Measurements from ENCODE around the gene FMNL1.

FMNL1 gene

DNA sequence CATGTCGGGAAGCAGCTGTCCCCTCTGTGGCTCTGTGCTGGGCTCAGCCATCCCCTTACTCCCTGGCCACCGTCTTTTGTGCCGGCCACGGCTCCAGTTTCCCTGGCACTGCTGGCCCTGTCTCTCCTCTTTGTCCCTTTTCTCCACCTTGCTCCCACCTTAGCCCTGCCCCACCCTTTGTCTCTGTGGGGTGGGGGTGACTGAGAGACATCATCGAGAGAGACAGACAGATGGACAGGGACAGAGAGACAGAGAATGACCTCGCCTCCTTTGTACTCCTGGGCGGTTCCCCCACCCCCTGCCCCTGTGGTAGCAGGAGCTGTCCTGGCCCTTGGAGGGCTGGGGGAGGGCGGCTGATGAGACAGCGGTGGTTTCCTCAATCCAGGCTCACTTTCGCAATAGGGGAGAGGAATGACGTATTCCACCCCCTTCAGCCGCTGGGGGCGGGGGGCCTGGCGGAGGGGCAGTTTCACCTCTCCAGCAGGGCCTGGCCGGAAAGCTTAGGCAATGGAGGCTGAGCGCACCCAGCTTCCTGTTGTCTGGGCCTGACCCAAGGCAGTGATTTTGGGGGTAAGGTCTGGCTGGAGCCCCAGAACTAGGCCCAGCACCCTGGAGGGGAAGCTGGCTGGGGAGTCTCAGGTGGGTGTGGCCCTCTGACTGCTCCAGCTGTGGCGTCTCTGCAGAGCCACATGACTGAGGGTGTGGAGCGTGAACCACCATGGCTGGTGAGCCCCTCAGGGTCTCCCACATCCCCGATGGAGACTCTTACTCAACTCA is 7.3 kb downstream of the FMNL1 start:
- peaks cover 30% of the 10 kb centered on the region for H3K27me3 Mint-ChIP-seq (ENCODE audit: low read depth, poor library complexity)
- no peak for TF ChIP-seq CTCF (IDR thresholded peaks at IDR 0.05)

GRCh38 chr17:45229681-45230409 is 8.2 kb downstream of the FMNL1 start:
- no peaks in the 10 kb centered on the region for H3K9me3 Mint-ChIP-seq
- H3K27ac Mint-ChIP-seq = no peak overlapping the region

More for the DNA sequence above, 7.3 kb downstream of the FMNL1 start:
- H3K9me3 Mint-ChIP-seq = no peaks in the 10 kb centered on the region
- peaks cover 22% of the 10 kb centered on the region for H3K4me1 Mint-ChIP-seq
- peak; percentile 36 for DNase-seq
- no peak overlapping the region for H3K27ac Mint-ChIP-seq
- no peaks in the 10 kb centered on the region for H3K36me3 Mint-ChIP-seq (ENCODE audit: low read depth)
- H3K4me3 Mint-ChIP-seq = no peak overlapping the region

GRCh38 chr17:45230410-45230786 is 8.7 kb downstream of the FMNL1 start:
- Mint-ChIP-seq H3K4me3 (no peak overlapping the region), H3K27me3 (ENCODE audit: low read depth, poor library complexity) (peaks cover 30% of the 10 kb centered on the region), H3K27ac (no peak overlapping the region), H3K36me3 (ENCODE audit: low read depth) (no peaks in the 10 kb centered on the region), H3K4me1 (peaks cover 22% of the 10 kb centered on the region), H3K9me3 (no peaks in the 10 kb centered on the region)
- no peak for DNase-seq
- no peak for TF ChIP-seq CTCF (IDR thresholded peaks at IDR 0.05)

More at GRCh38 chr17:45229681-45230409, 8.2 kb downstream of the FMNL1 start:
- H3K4me3 Mint-ChIP-seq = no peak overlapping the region
- TF ChIP-seq CTCF (IDR thresholded peaks at IDR 0.05) = no peak
- DNase-seq = no peak
- no peaks in the 10 kb centered on the region for H3K36me3 Mint-ChIP-seq (ENCODE audit: low read depth)
- peaks cover 29% of the 10 kb centered on the region for H3K27me3 Mint-ChIP-seq (ENCODE audit: low read depth, poor library complexity)
- H3K4me1 Mint-ChIP-seq = peaks cover 22% of the 10 kb centered on the region

- no peaks in the 10 kb centered on the region for H3K9me3 Mint-ChIP-seq
- H3K4me3 Mint-ChIP-seq = no peak overlapping the region
- peaks cover 32% of the 10 kb centered on the region for H3K27me3 Mint-ChIP-seq (ENCODE audit: low read depth, poor library complexity)
- no peak for DNase-seq
- peaks cover 22% of the 10 kb centered on the region for H3K4me1 Mint-ChIP-seq
- H3K36me3 Mint-ChIP-seq (ENCODE audit: low read depth) = no peaks in the 10 kb centered on the region
- H3K27ac Mint-ChIP-seq = no peak overlapping the region
- no peak for TF ChIP-seq CTCF (IDR thresholded peaks at IDR 0.05)
Measured at GRCh38 chr17:45230787-45231480, 9.2 kb downstream of the FMNL1 start.

GRCh38 chr17:45231481-45232116 is 9.9 kb downstream of the FMNL1 start:
- Mint-ChIP-seq H3K27ac (no peak overlapping the region), H3K4me1 (peaks cover 20% of the 10 kb centered on the region), H3K36me3 (ENCODE audit: low read depth) (no peaks in the 10 kb centered on the region), H3K27me3 (ENCODE audit: low read depth, poor library complexity) (peaks cover 34% of the 10 kb centered on the region), H3K4me3 (no peak overlapping the region), H3K9me3 (no peaks in the 10 kb centered on the region)
- peak; percentile 25 for TF ChIP-seq CTCF (IDR thresholded peaks at IDR 0.05)
- DNase-seq = peak; percentile 49
